GM18498 (cell line): ENCODE data around the gene THRB.

ENCODE experiments used
- ATAC-seq: cut with Tn5 transposase; IDR thresholded peaks from one replicate; pipeline ENCODE4 v1.9.1; 2021; ENCODE audit warnings: mild to moderate bottlenecking, moderate library complexity; ENCODE audit not compliant: unreplicated experiment

THRB gene

GRCh38 chr3:24385012-24385615, 109.5 kb downstream of the THRB start:
- ATAC-seq, result no peak

- ATAC-seq, result no peak
These were observed 112.0 kb downstream of the THRB start for GRCh38 chr3:24382647-24383046.

- ATAC-seq, result no peak
These were observed 114.7 kb downstream of the THRB start for GRCh38 chr3:24379936-24380335.

GRCh38 chr3:24378313-24378712, 116.3 kb downstream of the THRB start:
- no peak for ATAC-seq

GRCh38 chr3:24377218-24377993, 117.2 kb downstream of the THRB start:
- no peak for ATAC-seq

GRCh38 chr3:24375947-24376384, 118.7 kb downstream of the THRB start:
- no peak for ATAC-seq

GRCh38 chr3:24374801-24375200, 119.8 kb downstream of the THRB start:
- ATAC-seq, result no peak

- no peak for ATAC-seq
These were observed 121.3 kb downstream of the THRB start for GRCh38 chr3:24373198-24373959.

- ATAC-seq, result no peak
These were observed 122.0 kb downstream of the THRB start for GRCh38 chr3:24372559-24373197.

- ATAC-seq, result no peak
These were observed 124.1 kb downstream of the THRB start for GRCh38 chr3:24370352-24371090.

- ATAC-seq, result no peak
These were observed 126.0 kb downstream of the THRB start for GRCh38 chr3:24368605-24369004.

GRCh38 chr3:24367664-24368264, 126.9 kb downstream of the THRB start:
- ATAC-seq, result no peak

GRCh38 chr3:24367216-24367615, 127.4 kb downstream of the THRB start:
- no peak for ATAC-seq

GRCh38 chr3:24365168-24365567, 129.5 kb downstream of the THRB start:
- no peak for ATAC-seq

- ATAC-seq, result no peak
These were observed 130.3 kb downstream of the THRB start for GRCh38 chr3:24364359-24364758.

- no peak for ATAC-seq
These were observed 131.4 kb downstream of the THRB start for GRCh38 chr3:24363242-24363641.

- no peak for ATAC-seq
These were observed 133.0 kb downstream of the THRB start for GRCh38 chr3:24361623-24362022.

- ATAC-seq, result no peak
These were observed 133.7 kb downstream of the THRB start for GRCh38 chr3:24360957-24361356.

- ATAC-seq, result no peak
These were observed 134.8 kb downstream of the THRB start for GRCh38 chr3:24359645-24360462.
